ENCODE measurements around the gene NECAB3. TPM values are rescaled to one million over a fixed set of nuclear protein-coding genes. Genes with fewer than 3 reads are reported as not detected.

NECAB3 gene
- total RNA-seq, 1 donor from 2014 or later = 19.5 TPM

GRCh38 chr20:33651562-33652048, 22.6 kb downstream of the NECAB3 start:
- Mint-ChIP-seq H3K36me3 (ENCODE audit: low read depth, unreplicated experiment) (no peaks in the 10 kb centered on the region), H3K27ac (ENCODE audit: unreplicated experiment) (no peak overlapping the region), H3K4me1 (ENCODE audit: low read depth, unreplicated experiment) (peaks cover 5% of the 10 kb centered on the region), H3K4me3 (ENCODE audit: unreplicated experiment) (no peak overlapping the region), H3K27me3 (ENCODE audit: low read depth, unreplicated experiment) (peaks cover 3% of the 10 kb centered on the region), H3K9me3 (ENCODE audit: unreplicated experiment) (no peaks in the 10 kb centered on the region)
- no peak for DNase-seq (ENCODE audit: low read depth)
- no peak overlapping the region for H3K9ac ChIP-seq (ENCODE audit: low read length)
- H3K4me1 ChIP-seq (ENCODE audit: insufficient read depth, low read length) = peaks cover 21% of the 10 kb centered on the region
- H3K9me3 ChIP-seq (ENCODE audit: insufficient read depth, low read depth, low read length) = no peaks in the 10 kb centered on the region
- H2AFZ ChIP-seq (ENCODE audit: low read depth, low read length) = no peak overlapping the region
- no peak for TF ChIP-seq CTCF (IDR thresholded peaks at IDR 0.05; ENCODE audit: insufficient read depth, low read depth, low read length)
- TF ChIP-seq EZH2 (IDR thresholded peaks at IDR 0.05; ENCODE audit: insufficient read depth, low read length) = no peak
- no peak for FAIRE-seq
- no peak overlapping the region for H3K4me3 ChIP-seq (ENCODE audit: insufficient read depth, low read depth, low read length)
- no peak overlapping the region for H3K27ac ChIP-seq (ENCODE audit: low read depth, low read length)
- H4K20me1 ChIP-seq (ENCODE audit: insufficient read depth, low read length) = peaks cover 37% of the 10 kb centered on the region
- H3K79me2 ChIP-seq (ENCODE audit: insufficient read depth, low read length) = no peaks in the 10 kb centered on the region
- no peak overlapping the region for H3K4me2 ChIP-seq (ENCODE audit: low read length)
- H3K36me3 ChIP-seq (ENCODE audit: insufficient read depth, low read length) = no peaks in the 10 kb centered on the region
- peaks cover 2% of the 10 kb centered on the region for H3K27me3 ChIP-seq (ENCODE audit: insufficient read depth, low read length)

DNA sequence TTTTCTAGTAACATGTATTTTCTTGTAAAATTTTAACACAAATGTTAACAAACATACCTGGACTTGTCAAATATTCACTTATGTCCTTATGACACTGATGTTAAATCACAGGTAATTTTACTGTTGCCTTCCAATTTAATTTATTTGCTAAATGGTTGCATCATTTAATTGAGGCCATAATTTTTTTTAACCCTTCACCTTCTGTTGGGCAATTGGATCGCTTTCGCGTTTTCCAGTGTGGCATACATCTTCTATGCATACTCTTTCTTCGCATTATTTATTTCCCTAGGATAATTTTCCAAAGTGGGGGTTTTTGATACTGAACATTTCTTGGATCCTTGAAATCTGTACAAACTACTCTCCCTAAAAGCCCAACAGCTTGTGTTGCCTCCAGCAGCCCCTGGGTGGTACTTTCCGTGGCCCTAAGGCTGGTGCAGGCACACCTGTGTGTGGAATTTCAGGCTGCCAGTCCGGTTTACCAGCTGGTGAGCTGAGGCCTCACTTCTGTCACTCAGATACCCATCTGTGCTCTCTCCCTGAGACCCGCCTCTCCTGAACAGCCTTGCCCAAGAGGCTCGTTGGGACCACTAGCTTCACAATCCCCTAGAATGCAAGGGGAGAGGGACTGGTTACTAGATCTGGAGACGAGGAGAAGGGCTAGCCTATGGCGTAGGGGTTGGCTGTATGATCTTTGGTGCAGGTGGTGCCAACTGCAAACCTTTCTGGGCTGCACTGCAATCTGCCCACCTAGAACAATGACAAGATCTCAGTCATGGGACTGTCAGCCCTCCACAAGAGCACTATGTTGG, 23.3 kb downstream of the NECAB3 start:
- H3K9me3 Mint-ChIP-seq (ENCODE audit: unreplicated experiment) = no peaks in the 10 kb centered on the region
- H3K36me3 Mint-ChIP-seq (ENCODE audit: low read depth, unreplicated experiment) = peaks cover 3% of the 10 kb centered on the region
- Histone ChIP-seq H2AFZ (ENCODE audit: low read depth, low read length) (no peak overlapping the region), H3K9me3 (ENCODE audit: insufficient read depth, low read depth, low read length) (no peaks in the 10 kb centered on the region), H3K4me2 (ENCODE audit: low read length) (no peak overlapping the region), H3K9ac (ENCODE audit: low read length) (no peak overlapping the region), H3K79me2 (ENCODE audit: insufficient read depth, low read length) (no peaks in the 10 kb centered on the region), H3K27ac (ENCODE audit: low read depth, low read length) (no peak overlapping the region), H3K27me3 (ENCODE audit: insufficient read depth, low read length) (peaks cover 2% of the 10 kb centered on the region), H4K20me1 (ENCODE audit: insufficient read depth, low read length) (peaks cover 41% of the 10 kb centered on the region), H3K4me3 (ENCODE audit: insufficient read depth, low read depth, low read length) (no peak overlapping the region), H3K36me3 (ENCODE audit: insufficient read depth, low read length) (no peaks in the 10 kb centered on the region), H3K4me1 (ENCODE audit: insufficient read depth, low read length) (peaks cover 21% of the 10 kb centered on the region)
- no peak overlapping the region for H3K4me3 Mint-ChIP-seq (ENCODE audit: unreplicated experiment)
- H3K4me1 Mint-ChIP-seq (ENCODE audit: low read depth, unreplicated experiment) = peaks cover 5% of the 10 kb centered on the region
- DNase-seq (ENCODE audit: low read depth) (no peak), FAIRE-seq (no peak)
- H3K27me3 Mint-ChIP-seq (ENCODE audit: low read depth, unreplicated experiment) = peaks cover 3% of the 10 kb centered on the region
- no peak overlapping the region for H3K27ac Mint-ChIP-seq (ENCODE audit: unreplicated experiment)
- TF ChIP-seq EZH2 (IDR thresholded peaks at IDR 0.05; ENCODE audit: insufficient read depth, low read length) = no peak
- TF ChIP-seq CTCF (IDR thresholded peaks at IDR 0.05; ENCODE audit: insufficient read depth, low read depth, low read length) = no peak
